SK-N-SH treated with all-trans-retinoic acid at 6 μM for 48 hours (cell line): Measurements from ENCODE around the gene RPTN.

Experiments
- BACH2 ChIP-seq: fragments of 250-450 bp; sonication (Bioruptor Pico); IDR thresholded peaks from 2 replicates; pipeline ENCODE4 v1.9.0; 2021; ENCODE audit warnings: mild to moderate bottlenecking, borderline replicate concordance
- OSR1 ChIP-seq: fragments of 250-450 bp; sonication (Bioruptor Pico); IDR thresholded peaks from 2 replicates; pipeline ENCODE4 v1.8.0; 2022; ENCODE audit warnings: moderate library complexity, mild to moderate bottlenecking, inconsistent platforms
- TOX ChIP-seq: fragments of 250-450 bp; sonication (Bioruptor Pico); IDR thresholded peaks from 2 replicates; pipeline ENCODE4 v1.8.0; 2021; ENCODE audit warnings: mild to moderate bottlenecking, moderate library complexity, borderline replicate concordance
- TF ChIP-seq, protein P1 (sequence below): fragments of 250-450 bp; sonication (Bioruptor Pico); IDR thresholded peaks from 2 replicates; pipeline ENCODE4 v1.5.1; 2020; ENCODE audit warnings: low read depth, mild to moderate bottlenecking, moderate library complexity

DNA sequence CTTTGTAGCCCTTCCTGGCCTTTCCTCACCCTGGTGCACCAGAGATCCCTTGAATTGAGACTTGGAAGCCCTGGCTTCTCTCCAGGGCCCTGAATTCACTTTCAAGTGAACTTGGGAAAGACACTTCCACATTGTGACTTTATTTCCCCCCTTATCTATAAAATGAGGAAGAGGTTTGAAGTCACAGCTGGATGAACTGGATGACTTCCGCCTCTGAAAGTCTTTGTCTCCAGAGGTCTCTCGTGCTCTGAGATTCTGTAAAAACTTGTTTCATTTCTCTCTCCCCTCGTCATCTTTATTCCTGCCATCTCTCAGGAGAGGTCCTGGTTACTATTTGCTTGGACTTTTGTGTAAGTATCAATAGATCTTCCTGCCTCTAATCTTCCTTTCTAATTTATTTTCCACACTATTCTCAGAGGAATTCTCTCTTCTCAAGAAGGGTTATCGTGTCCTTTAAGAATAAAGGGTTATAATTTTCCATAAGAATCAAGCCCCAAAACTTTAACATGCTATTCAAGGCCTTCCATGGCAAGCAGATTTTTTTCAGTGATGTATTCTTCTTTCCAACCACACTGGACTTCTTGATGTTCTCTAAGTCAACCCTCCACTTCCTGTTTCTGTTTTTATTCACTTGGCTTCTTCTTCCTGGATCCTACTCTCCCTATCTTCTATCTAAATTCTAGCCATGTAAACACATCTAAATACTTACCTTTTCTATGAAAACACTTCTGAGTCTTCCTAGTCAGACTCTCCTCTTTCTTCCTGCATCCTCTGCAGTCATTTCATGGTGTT is 6.5 kb upstream of the RPTN start:
- TF ChIP-seq BACH2 (CRISPR knock-in tag) (no peak), TOX (CRISPR knock-in tag) (no peak), OSR1 (CRISPR knock-in tag) (no peak)
- TF ChIP-seq, protein P1, sequence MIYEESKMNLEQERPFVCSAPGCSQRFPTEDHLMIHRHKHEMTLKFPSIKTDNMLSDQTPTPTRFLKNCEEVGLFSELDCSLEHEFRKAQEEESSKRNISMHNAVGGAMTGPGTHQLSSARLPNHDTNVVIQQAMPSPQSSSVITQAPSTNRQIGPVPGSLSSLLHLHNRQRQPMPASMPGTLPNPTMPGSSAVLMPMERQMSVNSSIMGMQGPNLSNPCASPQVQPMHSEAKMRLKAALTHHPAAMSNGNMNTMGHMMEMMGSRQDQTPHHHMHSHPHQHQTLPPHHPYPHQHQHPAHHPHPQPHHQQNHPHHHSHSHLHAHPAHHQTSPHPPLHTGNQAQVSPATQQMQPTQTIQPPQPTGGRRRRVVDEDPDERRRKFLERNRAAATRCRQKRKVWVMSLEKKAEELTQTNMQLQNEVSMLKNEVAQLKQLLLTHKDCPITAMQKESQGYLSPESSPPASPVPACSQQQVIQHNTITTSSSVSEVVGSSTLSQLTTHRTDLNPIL, result no peak
